Measurements from ENCODE around the gene PPP2R5A. TPM values are rescaled to one million over a fixed set of nuclear protein-coding genes. Genes with fewer than 3 reads are reported as not detected.

Gene PPP2R5A
- total and polyA plus RNA-seq, 2 of the 13 experiments (the other 11 are each of a cell fraction or from before 2014, with no cell fraction given), result 22.0 to 31.4 TPM

GRCh38 chr1:212244441-212244840 lies 40.8 kb upstream of the PPP2R5A start (continued):
- TF ChIP-seq MAFK (conservative IDR thresholded peaks at IDR 0.05 in 1 of 2, IDR thresholded peaks at IDR 0.05 in 1 of 2; ENCODE audit: low read length in 2 of 2), result no peak
- TF ChIP-seq NCOA1 (CRISPR knock-in tag; IDR thresholded peaks at IDR 0.05), result no peak
- no peak for TF ChIP-seq NR2F6 (IDR thresholded peaks at IDR 0.05)
- peak; percentile 35; the same call in 1 of the 2 replicates for TF ChIP-seq NR2F6 (CRISPR knock-in tag; IDR thresholded peaks at IDR 0.05)
- no peak for TF ChIP-seq RFX5 (IDR thresholded peaks at IDR 0.05; ENCODE audit: low read depth, low read length)
- TF ChIP-seq, protein P1, sequence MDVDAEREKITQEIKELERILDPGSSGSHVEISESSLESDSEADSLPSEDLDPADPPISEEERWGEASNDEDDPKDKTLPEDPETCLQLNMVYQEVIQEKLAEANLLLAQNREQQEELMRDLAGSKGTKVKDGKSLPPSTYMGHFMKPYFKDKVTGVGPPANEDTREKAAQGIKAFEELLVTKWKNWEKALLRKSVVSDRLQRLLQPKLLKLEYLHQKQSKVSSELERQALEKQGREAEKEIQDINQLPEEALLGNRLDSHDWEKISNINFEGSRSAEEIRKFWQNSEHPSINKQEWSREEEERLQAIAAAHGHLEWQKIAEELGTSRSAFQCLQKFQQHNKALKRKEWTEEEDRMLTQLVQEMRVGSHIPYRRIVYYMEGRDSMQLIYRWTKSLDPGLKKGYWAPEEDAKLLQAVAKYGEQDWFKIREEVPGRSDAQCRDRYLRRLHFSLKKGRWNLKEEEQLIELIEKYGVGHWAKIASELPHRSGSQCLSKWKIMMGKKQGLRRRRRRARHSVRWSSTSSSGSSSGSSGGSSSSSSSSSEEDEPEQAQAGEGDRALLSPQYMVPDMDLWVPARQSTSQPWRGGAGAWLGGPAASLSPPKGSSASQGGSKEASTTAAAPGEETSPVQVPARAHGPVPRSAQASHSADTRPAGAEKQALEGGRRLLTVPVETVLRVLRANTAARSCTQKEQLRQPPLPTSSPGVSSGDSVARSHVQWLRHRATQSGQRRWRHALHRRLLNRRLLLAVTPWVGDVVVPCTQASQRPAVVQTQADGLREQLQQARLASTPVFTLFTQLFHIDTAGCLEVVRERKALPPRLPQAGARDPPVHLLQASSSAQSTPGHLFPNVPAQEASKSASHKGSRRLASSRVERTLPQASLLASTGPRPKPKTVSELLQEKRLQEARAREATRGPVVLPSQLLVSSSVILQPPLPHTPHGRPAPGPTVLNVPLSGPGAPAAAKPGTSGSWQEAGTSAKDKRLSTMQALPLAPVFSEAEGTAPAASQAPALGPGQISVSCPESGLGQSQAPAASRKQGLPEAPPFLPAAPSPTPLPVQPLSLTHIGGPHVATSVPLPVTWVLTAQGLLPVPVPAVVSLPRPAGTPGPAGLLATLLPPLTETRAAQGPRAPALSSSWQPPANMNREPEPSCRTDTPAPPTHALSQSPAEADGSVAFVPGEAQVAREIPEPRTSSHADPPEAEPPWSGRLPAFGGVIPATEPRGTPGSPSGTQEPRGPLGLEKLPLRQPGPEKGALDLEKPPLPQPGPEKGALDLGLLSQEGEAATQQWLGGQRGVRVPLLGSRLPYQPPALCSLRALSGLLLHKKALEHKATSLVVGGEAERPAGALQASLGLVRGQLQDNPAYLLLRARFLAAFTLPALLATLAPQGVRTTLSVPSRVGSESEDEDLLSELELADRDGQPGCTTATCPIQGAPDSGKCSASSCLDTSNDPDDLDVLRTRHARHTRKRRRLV (CRISPR knock-in tag; IDR thresholded peaks at IDR 0.05), result no peak
- TF ChIP-seq, protein P2, sequence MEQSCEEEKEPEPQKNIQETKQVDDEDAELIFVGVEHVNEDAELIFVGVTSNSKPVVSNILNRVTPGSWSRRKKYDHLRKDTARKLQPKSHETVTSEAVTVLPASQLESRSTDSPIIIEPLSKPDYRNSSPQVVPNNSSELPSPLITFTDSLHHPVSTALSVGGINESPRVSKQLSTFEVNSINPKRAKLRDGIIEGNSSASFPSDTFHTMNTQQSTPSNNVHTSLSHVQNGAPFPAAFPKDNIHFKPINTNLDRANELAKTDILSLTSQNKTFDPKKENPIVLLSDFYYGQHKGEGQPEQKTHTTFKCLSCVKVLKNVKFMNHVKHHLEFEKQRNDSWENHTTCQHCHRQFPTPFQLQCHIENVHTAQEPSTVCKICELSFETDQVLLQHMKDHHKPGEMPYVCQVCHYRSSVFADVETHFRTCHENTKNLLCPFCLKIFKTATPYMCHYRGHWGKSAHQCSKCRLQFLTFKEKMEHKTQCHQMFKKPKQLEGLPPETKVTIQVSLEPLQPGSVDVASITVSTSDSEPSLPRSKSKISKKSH (CRISPR knock-in tag; IDR thresholded peaks at IDR 0.05; ENCODE audit: borderline replicate concordance), result no peak
- peak; percentile 55; the same call in 1 of the 2 replicates for TF ChIP-seq ZBTB25 (CRISPR knock-in tag; IDR thresholded peaks at IDR 0.05)
- TF ChIP-seq ZNF232 (CRISPR knock-in tag; IDR thresholded peaks at IDR 0.05; ENCODE audit: borderline replicate concordance), result no peak
- TF ChIP-seq SIN3B (IDR thresholded peaks at IDR 0.05; ENCODE audit: low read length), result no peak
- no peak for TF ChIP-seq TBX2 (CRISPR knock-in tag; IDR thresholded peaks at IDR 0.05; ENCODE audit: borderline replicate concordance)
- TF ChIP-seq ZMYM3 (CRISPR knock-in tag; IDR thresholded peaks at IDR 0.05), result peak; percentile 75
- no peak for TF ChIP-seq DMAP1 (CRISPR knock-in tag; IDR thresholded peaks at IDR 0.05)
- TF ChIP-seq ZNF616 (CRISPR knock-in tag; IDR thresholded peaks at IDR 0.05; ENCODE audit: low read depth), result no peak
- no peak for TF ChIP-seq ZKSCAN5 (CRISPR knock-in tag; IDR thresholded peaks at IDR 0.05)
- TF ChIP-seq FOXA3 (CRISPR knock-in tag; IDR thresholded peaks at IDR 0.05), result peak; percentile 82
- no peak for TF ChIP-seq ZIK1 (CRISPR knock-in tag; IDR thresholded peaks at IDR 0.05; ENCODE audit: borderline replicate concordance, low read depth)
- TF ChIP-seq MED8 (CRISPR knock-in tag; IDR thresholded peaks at IDR 0.05; ENCODE audit: insufficient replicate concordance), result no peak
- TF ChIP-seq TBP (CRISPR knock-in tag; IDR thresholded peaks at IDR 0.05), result no peak
- no peak for TF ChIP-seq BORCS8-MEF2B (CRISPR knock-in tag; IDR thresholded peaks at IDR 0.05)
- TF ChIP-seq POGZ (CRISPR knock-in tag; IDR thresholded peaks at IDR 0.05), result no peak
- no peak for TF ChIP-seq ZNF768 (CRISPR knock-in tag; IDR thresholded peaks at IDR 0.05)
- TF ChIP-seq PHF5A (CRISPR knock-in tag; IDR thresholded peaks at IDR 0.05; ENCODE audit: low read depth, unreplicated experiment), result peak; percentile 32
- no peak for TF ChIP-seq YY1 (IDR thresholded peaks at IDR 0.05; ENCODE audit: insufficient read depth, insufficient replicate concordance, low read depth, low read length)
- no peak for TF ChIP-seq ZNF709 (CRISPR knock-in tag; IDR thresholded peaks at IDR 0.05)
- TF ChIP-seq, protein P3, sequence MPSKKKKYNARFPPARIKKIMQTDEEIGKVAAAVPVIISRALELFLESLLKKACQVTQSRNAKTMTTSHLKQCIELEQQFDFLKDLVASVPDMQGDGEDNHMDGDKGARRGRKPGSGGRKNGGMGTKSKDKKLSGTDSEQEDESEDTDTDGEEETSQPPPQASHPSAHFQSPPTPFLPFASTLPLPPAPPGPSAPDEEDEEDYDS (CRISPR knock-in tag; IDR thresholded peaks at IDR 0.05), result 0 out of 2 replicates have a peak, but pooled peaks have one; percentile 36

Measured in HepG2 (cell line).